Mesenchymal stem cell (in vitro differentiated cells and primary cell): Measurements from ENCODE around the gene LYG2.

Experiments used
- DNase-seq: peaks from one replicate; pipeline ENCODE4 v3.0.0-alpha.2; 2013
- H2AFZ ChIP-seq: one replicate; pipeline ENCODE4 v1.6.1; 2013; ENCODE audit warnings: low read depth, mild to moderate bottlenecking, control low read depth, inconsistent platforms, low read length, moderate library complexity
- H2AK5ac ChIP-seq: 2 replicates; pipeline ENCODE4 v1.6.1; 2013; ENCODE audit warnings: low read length, moderate library complexity, mild to moderate bottlenecking, inconsistent platforms; ENCODE audit not compliant: severe bottlenecking
- H2BK120ac ChIP-seq: one replicate; pipeline ENCODE4 v1.6.1; 2013; ENCODE audit warnings: low read depth, mild to moderate bottlenecking, inconsistent platforms, low read length, moderate library complexity
- H2BK12ac ChIP-seq, 2 experiments: one replicate each; pipeline ENCODE4 v1.6.1; 2013; ENCODE audit warnings: inconsistent platforms in 2 of 2, low read length in 2 of 2, mild to moderate bottlenecking in 2 of 2, moderate library complexity in 2 of 2, control low read depth in 1 of 2
- H2BK15ac ChIP-seq: one replicate; pipeline ENCODE4 v1.6.1; 2013; ENCODE audit warnings: mild to moderate bottlenecking, low read depth, inconsistent platforms; ENCODE audit not compliant: poor library complexity, severe bottlenecking
- H2BK5ac ChIP-seq: 2 replicates; pipeline ENCODE4 v1.6.1; 2013; ENCODE audit warnings: low read depth, mild to moderate bottlenecking, low read length, control low read depth, inconsistent platforms; ENCODE audit not compliant: poor library complexity, severe bottlenecking
- H3K14ac ChIP-seq, 2 experiments: one replicate each; pipeline ENCODE4 v1.6.1; 2013; ENCODE audit warnings: inconsistent platforms in 2 of 2, low read length in 2 of 2, control low read depth in 1 of 2, mild to moderate bottlenecking in 1 of 2, moderate library complexity in 1 of 2
- H3K18ac ChIP-seq, 2 experiments: one replicate each; pipeline ENCODE4 v1.6.1; 2013; ENCODE audit warnings: inconsistent platforms in 2 of 2, low read length in 2 of 2, control low read depth in 1 of 2, low read depth in 1 of 2, mild to moderate bottlenecking in 1 of 2
- H3K23ac ChIP-seq, 2 experiments: one replicate each; pipeline ENCODE4 v1.6.1; 2013; ENCODE audit warnings: inconsistent platforms in 2 of 2, low read length in 2 of 2, mild to moderate bottlenecking in 2 of 2, moderate library complexity in 2 of 2, control low read depth in 1 of 2
- H3K27ac ChIP-seq: 2 replicates; pipeline ENCODE4 v1.5.1; 2013; ENCODE audit warnings: mild to moderate bottlenecking, moderate library complexity, low read length, control low read depth, inconsistent platforms; ENCODE audit not compliant: poor library complexity, severe bottlenecking
- H3K27me3 ChIP-seq, 2 experiments: 2 replicates each; pipeline versions ENCODE4 v1.6.1 to v1.7.0; 2013; ENCODE audit warnings: low read length in 2 of 2, mild to moderate bottlenecking in 2 of 2, moderate library complexity in 2 of 2, control low read depth in 1 of 2, inconsistent platforms in 1 of 2; ENCODE audit not compliant: control insufficient read depth in 1 of 2, insufficient read depth in 1 of 2
- H3K36me3 ChIP-seq, 2 experiments: 2 replicates each; pipeline versions ENCODE4 v1.6.1 to v1.7.0; 2013; ENCODE audit warnings: low read length in 2 of 2, control low read depth in 1 of 2, inconsistent platforms in 1 of 2, low read depth in 1 of 2, mild to moderate bottlenecking in 1 of 2; ENCODE audit not compliant: insufficient read depth in 2 of 2, control insufficient read depth in 1 of 2
- H3K4ac ChIP-seq, 2 experiments: one replicate each; pipeline ENCODE4 v1.6.1; 2013; ENCODE audit warnings: inconsistent platforms in 2 of 2, low read length in 2 of 2, mild to moderate bottlenecking in 2 of 2, moderate library complexity in 2 of 2, control low read depth in 1 of 2, low read depth in 1 of 2
- H3K4me1 ChIP-seq: 2 replicates; pipeline ENCODE4 v1.6.1; 2013; ENCODE audit warnings: low read depth, low read length, control low read depth; ENCODE audit not compliant: control insufficient read depth, insufficient read depth
- H3K4me2 ChIP-seq: 2 replicates; pipeline ENCODE4 v1.6.1; 2013; ENCODE audit warnings: low read length, mild to moderate bottlenecking, inconsistent platforms; ENCODE audit not compliant: poor library complexity, severe bottlenecking
- H3K4me3 ChIP-seq, 2 experiments: 2 replicates each; pipeline versions ENCODE4 v1.5.1 to v1.7.0; 2013; ENCODE audit warnings: low read length in 2 of 2, mild to moderate bottlenecking in 2 of 2, control low read depth in 1 of 2, low read depth in 1 of 2; ENCODE audit not compliant: insufficient read depth in 1 of 2
- H3K79me1 ChIP-seq: replicated peaks from 2 replicates; pipeline ENCODE4 v1.6.1; 2013; ENCODE audit warnings: mild to moderate bottlenecking, control low read depth, low read length, inconsistent platforms; ENCODE audit not compliant: poor library complexity, severe bottlenecking
- H3K9ac ChIP-seq: 2 replicates; pipeline ENCODE4 v1.7.0; 2013; ENCODE audit warnings: mild to moderate bottlenecking, low read length, moderate library complexity
- H3K9me3 ChIP-seq: 2 replicates; pipeline ENCODE4 v1.7.0; 2013; ENCODE audit warnings: mild to moderate bottlenecking, low read length; ENCODE audit not compliant: control insufficient read depth
- H4K8ac ChIP-seq: one replicate; pipeline ENCODE4 v1.6.1; 2013; ENCODE audit warnings: inconsistent platforms, mild to moderate bottlenecking, low read length, moderate library complexity
- H4K91ac ChIP-seq: one replicate; pipeline ENCODE4 v1.6.1; 2013; ENCODE audit warnings: mild to moderate bottlenecking, low read length, inconsistent platforms
- WGBS: methylation state at CpG from one replicate; pipeline ENCODE4 v1.1.7; 2013; ENCODE audit warnings: mixed read lengths; 5-methylcytosine and 5-hydroxymethylcytosine counted together

The LYG2 gene

DNA sequence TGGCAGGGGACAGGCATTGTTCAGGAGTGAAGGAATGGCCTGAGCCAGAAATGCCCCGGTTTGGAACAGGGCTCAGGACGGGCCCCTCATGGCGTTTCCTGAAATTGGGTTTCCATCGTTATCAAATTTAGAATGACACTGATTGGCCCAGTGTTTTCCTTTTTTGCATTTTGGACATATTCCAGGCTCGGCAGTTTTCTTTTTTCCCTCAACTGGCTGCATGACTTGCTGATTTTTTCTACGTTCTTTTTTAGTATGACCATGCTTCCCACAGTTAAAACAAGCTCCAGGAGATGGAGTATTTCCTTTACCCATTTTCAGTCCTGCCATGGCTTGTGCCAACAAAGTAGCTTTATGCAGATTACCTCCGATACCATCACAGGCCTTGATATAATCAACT is 20.4 kb upstream of the LYG2 start:
- Histone ChIP-seq H4K91ac (no peak overlapping the region), H3K27me3 (no peaks in the 10 kb centered on the region), H3K4me2 (no peak overlapping the region), H2BK15ac (no peak overlapping the region), H3K4me3 (no peak overlapping the region), H3K14ac (no peak overlapping the region), H2BK120ac (no peak overlapping the region), H2BK5ac (no peak overlapping the region), H3K4me1 (peaks cover 4% of the 10 kb centered on the region), H3K4ac (no peak overlapping the region), H3K36me3 (no peaks in the 10 kb centered on the region), H3K9me3 (peaks cover 7% of the 10 kb centered on the region), H3K18ac (no peak overlapping the region), H2BK12ac (no peak overlapping the region), H4K8ac (no peak overlapping the region), H3K27ac (no peak overlapping the region), H2AK5ac (peak overlapping the region; percentile 65), H3K9ac (no peak overlapping the region), H3K23ac (no peak overlapping the region), H3K79me1 (no peaks in the 10 kb centered on the region), H2AFZ (no peak overlapping the region)
- no peak for DNase-seq
- WGBS: 86% methylated on average over 7 of the region's 7 CpGs

DNA sequence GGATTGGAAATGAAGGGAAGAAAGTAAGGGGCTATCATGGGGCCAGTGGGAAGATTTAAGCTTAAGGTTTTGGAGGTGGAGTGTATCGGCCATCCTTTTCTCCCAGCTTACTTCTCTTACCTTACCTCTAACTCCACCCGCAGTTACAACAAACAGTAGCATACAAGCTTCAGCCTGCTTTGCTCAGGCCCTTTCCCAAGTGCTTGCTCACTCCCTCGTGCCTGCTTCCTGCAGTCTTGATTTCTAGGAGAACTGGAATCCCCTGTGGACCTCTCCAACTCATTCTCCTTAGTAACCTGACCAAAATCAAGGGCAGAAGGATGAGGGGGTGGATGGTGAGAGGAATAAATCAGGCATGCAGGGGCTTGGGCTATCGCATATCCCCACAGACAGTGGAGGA is 5.8 kb upstream of the LYG2 start:
- DNase-seq: no peak
- Histone ChIP-seq H3K9ac (no peak overlapping the region), H2BK120ac (no peak overlapping the region), H3K36me3 (no peaks in the 10 kb centered on the region), H2BK5ac (no peak overlapping the region), H3K4me2 (no peak overlapping the region), H3K4ac (no peak overlapping the region), H3K14ac (no peak overlapping the region), H3K9me3 (no peaks in the 10 kb centered on the region), H3K4me1 (no peaks in the 10 kb centered on the region), H3K23ac (no peak overlapping the region), H4K8ac (no peak overlapping the region), H2AK5ac (no peak overlapping the region), H3K27ac (no peak overlapping the region), H3K4me3 (no peak overlapping the region), H4K91ac (no peak overlapping the region), H2AFZ (no peak overlapping the region), H3K27me3 (no peaks in the 10 kb centered on the region), H3K18ac (no peak overlapping the region), H3K79me1 (no peaks in the 10 kb centered on the region), H2BK12ac (no peak overlapping the region), H2BK15ac (no peak overlapping the region)
- 70% methylated on average over 3 of the region's 4 CpGs for WGBS

GRCh38 chr2:99260184-99260583 is 4.7 kb upstream of the LYG2 start:
- DNase-seq: no peak
- no peak overlapping the region for H4K91ac ChIP-seq

DNA sequence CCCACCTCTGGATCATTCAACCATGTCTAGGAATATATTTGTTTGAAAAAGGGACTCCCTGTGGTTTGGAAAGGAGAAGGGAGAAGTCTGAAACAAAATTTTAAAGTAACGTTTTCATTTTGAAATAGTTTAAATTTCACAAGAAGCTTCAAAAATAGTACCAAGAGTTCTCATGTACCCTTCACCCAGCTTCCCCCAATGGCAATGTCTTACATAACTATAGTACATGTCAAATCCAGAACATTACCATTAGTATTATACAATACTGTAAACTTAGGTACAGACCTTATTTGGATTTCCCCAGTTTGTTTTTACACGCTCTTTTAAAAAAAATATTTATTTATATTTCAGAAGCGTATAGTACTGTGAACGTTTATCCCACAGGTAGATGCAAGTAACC is 4.0 kb upstream of the LYG2 start:
- H3K4me1 ChIP-seq: no peaks in the 10 kb centered on the region
- no peaks in the 10 kb centered on the region for H3K27me3 ChIP-seq
- H3K36me3 ChIP-seq: no peaks in the 10 kb centered on the region
- H3K4me3 ChIP-seq: no peak overlapping the region
- no peak overlapping the region for H3K9ac ChIP-seq
- no peak overlapping the region for H2BK15ac ChIP-seq
- H2BK5ac ChIP-seq: no peak overlapping the region
- 92% methylated on average over 2 of the region's 4 CpGs for WGBS
- H3K18ac ChIP-seq: no peak overlapping the region
- no peak overlapping the region for H2BK12ac ChIP-seq
- no peaks in the 10 kb centered on the region for H3K79me1 ChIP-seq
- no peak overlapping the region for H2AFZ ChIP-seq
- H2BK120ac ChIP-seq: no peak overlapping the region
- no peak overlapping the region for H4K8ac ChIP-seq
- no peaks in the 10 kb centered on the region for H3K9me3 ChIP-seq
- H3K4me2 ChIP-seq: no peak overlapping the region
- H3K4ac ChIP-seq: no peak overlapping the region
- H3K23ac ChIP-seq: no peak overlapping the region
- H3K14ac ChIP-seq: no peak overlapping the region
- H3K27ac ChIP-seq: no peak overlapping the region
- no peak overlapping the region for H2AK5ac ChIP-seq
- DNase-seq: no peak
- H4K91ac ChIP-seq: no peak overlapping the region

More at GRCh38 chr2:99260184-99260583, 4.7 kb upstream of the LYG2 start:
- Histone ChIP-seq H3K23ac (no peak overlapping the region), H2BK120ac (no peak overlapping the region), H3K79me1 (no peaks in the 10 kb centered on the region), H2BK15ac (no peak overlapping the region), H3K4me3 (no peak overlapping the region), H3K14ac (no peak overlapping the region), H3K4me2 (no peak overlapping the region), H3K4me1 (no peaks in the 10 kb centered on the region), H3K36me3 (no peaks in the 10 kb centered on the region), H2AFZ (no peak overlapping the region), H3K9me3 (no peaks in the 10 kb centered on the region), H2BK5ac (no peak overlapping the region), H2BK12ac (no peak overlapping the region), H3K18ac (no peak overlapping the region), H4K8ac (no peak overlapping the region), H2AK5ac (no peak overlapping the region), H3K9ac (no peak overlapping the region), H3K27me3 (no peaks in the 10 kb centered on the region), H3K27ac (no peak overlapping the region), H3K4ac (no peak overlapping the region)
- WGBS: no CpG with 5 or more reads among the region's 2 CpGs
